HG02852 (cell line): ENCODE measurements around the gene CCDC170.
"Not testable (repeated sequence)": the region's sequence is repeated elsewhere in the genome, so short reads cannot be mapped to it uniquely, and the experiment has no call there.

ENCODE experiments used
- ATAC-seq: cut with Tn5 transposase; IDR thresholded peaks from one replicate; pipeline ENCODE4 v1.9.1; 2021; ENCODE audit warnings: mild to moderate bottlenecking, moderate library complexity; ENCODE audit not compliant: unreplicated experiment

The CCDC170 gene

DNA sequence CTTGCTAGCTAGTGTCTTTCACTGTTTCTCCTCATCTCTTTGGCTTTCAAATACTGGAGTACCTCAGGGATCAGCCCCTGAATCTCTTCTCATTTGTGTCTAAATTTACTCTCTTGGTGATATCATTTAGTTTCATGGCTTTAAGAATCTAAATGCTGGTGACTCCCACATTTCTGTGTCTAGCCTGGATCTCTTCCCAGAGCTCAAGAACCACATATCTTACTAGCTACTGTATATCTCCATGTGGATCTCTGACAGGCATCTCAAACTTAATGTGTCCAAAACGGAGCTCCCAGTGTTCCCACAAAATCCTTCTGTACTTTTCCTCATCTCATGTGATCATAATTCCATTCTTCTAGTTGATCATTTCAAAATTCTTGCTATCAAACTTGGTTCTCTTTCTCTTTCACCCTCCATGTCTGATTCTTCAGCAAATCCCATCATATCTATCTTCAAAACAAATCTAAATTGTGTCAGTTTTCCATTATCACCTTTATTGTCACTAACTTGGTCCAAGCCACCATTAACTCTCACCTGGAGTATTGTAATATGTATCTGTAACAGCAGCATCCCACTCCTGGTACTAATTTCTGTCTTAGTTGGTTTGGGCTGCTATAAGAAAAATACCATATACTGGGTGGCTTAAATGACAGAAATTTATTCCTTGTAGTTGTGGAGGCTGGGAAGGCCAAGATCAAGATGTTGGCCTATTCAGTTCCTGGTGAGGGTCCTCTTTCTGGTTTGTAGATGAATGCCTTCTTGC lies 45.9 kb downstream of the CCDC170 start:
- no peak for ATAC-seq

DNA sequence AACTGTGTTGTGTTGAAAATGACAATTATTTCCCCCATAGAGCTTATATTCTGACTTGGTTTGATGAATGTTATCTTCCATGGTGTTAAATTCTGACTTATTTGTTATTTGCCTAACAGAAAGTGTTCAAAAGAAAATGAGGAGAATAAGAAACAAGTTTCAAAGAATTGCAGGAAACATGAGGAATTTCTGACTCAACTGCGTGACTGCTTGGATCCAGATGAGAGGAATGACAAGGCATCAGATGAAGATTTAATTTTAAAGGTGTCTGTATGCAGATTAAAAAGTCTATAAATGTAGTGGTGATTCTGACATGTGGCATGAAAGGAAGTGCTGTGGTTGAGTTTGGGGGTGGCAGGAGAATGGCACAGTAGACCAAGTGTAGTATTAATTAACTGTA lies 50.6 kb downstream of the CCDC170 start:
- no peak for ATAC-seq

DNA sequence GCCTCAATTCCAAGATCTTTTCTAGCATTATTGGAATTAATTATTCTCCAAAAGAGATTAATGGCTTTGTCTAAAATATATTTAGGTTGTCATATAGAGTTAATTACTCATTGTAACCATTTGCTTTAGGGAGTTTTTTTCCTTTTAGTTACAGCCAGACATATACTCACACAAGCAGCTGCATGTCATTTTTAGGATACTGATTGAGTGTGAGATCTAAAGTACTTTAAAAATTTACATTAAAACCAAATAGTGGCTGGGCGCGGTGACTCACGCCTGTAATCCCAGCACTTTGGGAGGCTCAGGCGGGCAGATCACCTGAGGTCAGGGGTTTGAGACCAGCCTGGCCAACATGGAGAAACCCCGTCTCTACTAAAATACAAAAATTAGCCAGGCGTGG lies 51.1 kb downstream of the CCDC170 start:
- not testable (repeated sequence) for ATAC-seq

DNA sequence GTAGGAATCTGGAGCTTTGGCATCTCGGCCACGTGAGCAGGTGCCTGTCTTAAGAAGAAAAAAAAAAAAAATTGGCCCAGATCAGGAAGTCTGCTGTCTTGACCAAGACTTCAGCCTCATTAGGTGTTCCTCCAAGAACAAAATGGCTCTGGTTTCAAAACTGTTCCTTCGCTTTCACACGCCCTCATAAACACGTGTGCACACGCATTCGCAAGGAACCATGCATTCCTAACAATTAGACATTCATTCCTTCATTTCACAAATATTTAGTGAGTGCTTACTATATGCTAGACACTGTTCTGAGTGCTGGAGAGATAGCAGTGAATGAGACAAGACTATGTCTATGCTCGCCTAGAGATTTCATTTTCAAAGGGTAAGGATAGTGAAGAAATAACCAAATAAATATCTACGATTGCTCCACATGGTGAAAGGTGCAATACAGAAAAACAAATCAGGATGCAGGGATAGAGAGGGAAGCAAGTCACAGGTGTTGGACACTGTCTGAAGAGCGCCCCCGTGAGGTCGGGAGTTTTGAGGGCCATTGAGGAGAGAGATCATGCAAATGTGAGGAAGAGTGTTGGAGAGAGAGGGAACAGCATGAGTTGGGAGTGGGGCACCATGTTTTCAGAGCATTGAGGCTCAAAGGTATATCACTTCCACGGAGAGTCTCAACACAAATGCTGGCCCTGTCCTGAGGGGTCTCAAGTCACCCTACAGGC lies 53.3 kb downstream of the CCDC170 start:
- no peak for ATAC-seq

DNA sequence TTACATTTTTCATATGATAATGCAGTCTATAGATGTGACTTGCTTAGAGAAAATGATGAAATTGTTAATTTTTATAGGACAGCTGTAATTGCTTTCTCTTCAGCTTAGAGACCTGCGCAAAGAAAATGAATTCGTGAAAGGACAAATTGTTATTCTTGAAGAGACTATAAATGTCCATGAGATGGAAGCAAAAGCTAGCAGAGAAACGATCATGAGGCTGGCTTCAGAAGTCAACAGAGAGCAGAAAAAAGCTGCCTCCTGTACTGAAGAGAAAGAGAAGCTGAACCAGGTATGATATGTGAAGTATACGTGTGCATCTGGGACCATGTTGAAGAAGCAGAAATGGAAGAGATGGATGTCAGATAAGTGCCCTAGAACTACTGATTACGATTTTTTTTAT lies 54.4 kb downstream of the CCDC170 start:
- no peak for ATAC-seq

DNA sequence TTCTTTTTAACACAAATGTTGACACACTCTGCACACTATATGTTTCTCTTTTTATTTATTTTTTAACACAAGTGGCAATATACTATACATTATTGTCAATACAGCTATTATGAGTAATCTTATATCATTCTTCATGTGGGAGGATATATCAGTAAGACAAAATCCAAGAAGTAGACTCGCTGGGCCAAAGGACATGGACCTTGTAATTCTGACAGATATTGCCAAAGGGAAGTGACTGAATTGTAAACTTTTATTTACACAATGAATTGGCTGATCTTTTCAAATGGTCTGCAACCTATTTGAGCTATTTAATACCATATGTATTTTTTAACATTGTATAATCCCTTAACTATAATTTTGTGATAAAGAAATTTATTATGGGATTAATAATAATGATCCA lies 56.0 kb downstream of the CCDC170 start:
- ATAC-seq = no peak

DNA sequence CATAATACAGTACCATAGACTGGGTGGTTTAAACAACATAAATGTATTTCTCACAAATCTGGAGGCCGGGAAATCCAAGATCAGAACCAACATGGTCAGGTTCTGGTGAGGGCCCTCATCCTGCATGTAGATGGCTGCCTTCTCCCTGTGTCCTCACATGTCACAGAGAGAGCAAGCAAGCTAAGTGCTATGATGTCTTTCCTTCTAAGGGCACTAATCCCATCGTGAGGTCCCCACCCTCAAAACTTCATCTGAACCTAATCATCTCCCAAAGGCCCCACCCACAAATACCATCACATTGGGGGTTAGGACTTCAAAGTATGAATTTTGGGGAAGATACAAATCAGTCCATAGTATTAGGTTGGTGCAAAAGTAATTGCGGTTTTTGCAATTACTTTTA lies 56.8 kb downstream of the CCDC170 start:
- ATAC-seq = no peak

DNA sequence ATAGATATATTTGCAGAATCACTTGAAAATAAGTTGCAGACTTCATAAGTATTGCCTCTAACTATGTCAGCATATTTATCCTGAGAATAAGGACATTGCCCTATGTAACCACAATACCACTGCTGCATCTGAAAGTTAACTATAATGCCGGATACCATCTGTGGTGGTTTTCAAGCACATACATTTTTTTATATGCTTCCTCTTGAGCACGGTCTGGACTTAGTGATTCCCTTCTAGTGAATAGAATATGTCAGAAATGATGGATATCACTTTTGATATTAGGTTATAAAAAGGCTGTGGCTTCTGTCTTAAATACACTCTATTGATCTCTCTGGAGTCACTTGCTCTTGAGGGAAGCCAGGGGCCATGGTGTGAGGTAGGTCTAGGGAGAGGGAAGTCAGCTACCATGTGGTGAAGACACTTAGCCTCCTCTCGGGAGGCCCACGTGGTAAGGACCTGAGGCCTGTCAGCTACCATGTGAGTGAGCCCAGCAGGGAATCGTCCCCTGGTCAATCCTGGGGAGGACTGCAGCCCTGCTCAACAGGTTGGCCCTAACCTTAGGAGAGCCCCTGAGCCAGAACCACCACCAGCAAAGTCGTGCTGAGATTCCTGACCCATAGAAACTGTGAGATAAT lies 57.5 kb downstream of the CCDC170 start:
- no peak for ATAC-seq

DNA sequence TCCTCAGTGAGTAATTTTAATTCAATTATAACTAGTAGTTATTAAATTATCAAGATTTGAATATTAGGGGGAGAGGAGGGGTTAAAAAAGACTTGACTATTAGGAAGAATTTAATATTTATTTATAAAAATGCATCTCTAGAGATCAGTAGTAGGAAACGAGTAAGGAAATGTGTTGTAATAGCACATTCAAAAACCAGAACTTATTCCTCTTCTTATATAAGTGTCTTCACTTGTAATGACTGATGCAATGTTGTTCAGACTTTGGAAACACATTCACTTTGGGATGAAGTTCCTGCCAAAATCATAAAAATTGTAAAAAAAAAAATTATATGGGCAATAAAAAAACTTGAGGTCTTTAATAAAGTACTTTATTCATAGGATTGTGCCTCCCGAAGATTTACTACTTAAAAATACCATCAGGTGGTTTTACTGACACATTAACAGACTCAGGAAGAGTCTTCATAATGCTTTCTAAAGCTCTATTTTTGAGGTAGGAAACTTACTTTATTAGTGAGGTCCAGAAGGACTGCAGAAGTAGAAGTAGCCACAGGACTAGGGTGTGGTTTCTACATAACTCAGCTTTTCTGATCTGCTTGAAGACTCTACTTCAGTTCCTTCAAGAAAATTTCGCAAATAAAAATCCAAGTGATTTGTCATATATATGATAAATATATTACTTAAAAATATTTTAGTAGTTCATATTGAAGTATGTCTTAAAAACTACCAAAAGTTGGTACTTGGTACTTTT lies 59.8 kb downstream of the CCDC170 start:
- ATAC-seq = no peak

DNA sequence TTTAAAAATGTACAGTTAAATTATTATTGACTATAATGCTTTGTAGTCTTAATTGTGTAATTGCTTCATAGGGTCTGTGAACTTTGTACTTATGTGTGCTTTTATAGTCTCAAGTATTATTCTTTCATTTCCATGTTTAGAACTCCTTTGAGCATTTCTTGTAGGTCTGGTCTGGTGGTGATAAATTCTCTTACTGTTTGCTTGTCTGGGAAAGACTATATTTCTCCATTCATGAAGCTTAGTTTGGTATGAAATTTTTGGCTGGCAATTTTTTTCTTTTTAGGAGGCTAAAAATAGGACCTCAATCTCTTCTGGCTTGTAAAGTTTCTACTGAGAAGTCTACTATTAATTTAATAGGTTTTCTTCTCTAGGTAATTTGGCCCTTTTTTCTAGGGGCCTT lies 67.4 kb downstream of the CCDC170 start:
- ATAC-seq = no peak

DNA sequence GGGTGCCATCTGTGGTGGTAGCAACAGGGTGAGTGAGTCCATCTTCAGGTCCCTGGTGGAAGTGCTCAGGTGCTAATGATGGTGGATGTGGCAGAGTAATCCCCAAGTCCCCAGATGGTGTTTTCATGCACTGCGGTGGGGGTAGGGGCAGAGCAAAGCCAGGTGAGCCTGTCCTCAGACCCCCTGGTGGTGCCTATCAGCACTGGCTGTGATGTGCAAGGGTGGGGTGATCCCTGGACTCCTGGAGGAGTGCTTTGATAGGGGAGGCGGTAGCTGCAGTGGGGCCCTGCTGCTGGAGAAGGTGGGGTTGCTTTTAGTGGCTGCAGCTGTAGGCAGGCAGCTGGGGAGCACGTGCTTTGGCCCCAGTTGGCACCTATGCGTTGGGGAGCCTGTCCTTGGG lies 70.8 kb downstream of the CCDC170 start:
- ATAC-seq = no peak

DNA sequence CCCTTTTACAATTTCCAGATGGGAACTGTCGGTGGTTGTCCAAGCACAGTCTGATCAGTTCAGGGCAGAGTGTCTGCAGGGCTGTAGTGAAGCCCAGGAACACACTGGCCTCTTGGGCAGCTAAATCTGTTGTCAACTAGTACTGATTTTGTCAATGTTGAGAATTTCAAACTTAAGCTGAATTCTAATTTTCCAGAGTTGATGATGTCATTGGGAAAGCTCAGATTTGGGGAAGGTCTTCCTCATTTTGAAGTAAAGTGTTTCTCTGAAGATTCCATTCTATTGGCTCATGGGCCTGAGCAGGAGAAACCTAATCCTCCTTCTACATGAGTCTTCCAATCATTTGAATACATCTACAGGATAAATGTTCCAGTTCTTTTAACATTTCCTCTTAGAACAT lies 72.1 kb downstream of the CCDC170 start:
- no peak for ATAC-seq

DNA sequence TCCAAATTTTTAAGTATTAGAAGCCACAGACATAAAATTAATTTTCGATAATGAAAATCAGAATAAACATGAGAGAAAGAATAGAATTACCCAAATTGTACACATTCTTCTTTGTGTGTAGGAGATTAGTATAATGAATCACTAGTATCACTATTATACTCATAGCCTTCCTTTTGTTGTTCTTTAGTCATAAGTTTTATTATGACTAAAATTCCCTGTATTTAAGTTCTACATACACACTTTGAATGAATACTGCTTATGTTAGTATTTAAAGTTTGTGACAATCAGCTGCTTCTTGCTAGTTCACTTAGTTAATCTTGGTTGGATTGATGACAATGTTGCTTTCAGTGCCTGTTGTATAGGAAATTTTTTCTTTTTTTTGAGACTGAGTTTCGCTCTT lies 72.7 kb downstream of the CCDC170 start:
- no peak for ATAC-seq

DNA sequence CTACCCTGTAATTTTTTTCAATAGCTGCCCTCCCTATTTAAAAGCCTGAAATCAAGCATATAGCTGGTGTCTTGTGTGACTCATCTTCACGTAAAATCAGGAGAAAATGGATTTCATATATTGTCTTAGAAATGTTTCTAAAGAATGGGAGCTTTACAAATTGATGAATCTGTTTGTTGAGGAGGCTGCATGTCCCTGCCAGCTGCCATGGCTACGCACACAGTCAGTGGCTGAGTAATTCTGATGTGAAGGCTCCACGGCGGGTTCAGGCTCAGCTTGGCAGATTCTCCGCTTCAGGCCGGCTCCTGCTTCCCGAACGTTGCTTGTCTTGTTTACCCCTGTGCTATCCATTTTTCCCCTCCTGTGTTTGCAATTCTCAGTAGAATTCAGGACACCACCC lies 82.8 kb downstream of the CCDC170 start:
- ATAC-seq = no peak

DNA sequence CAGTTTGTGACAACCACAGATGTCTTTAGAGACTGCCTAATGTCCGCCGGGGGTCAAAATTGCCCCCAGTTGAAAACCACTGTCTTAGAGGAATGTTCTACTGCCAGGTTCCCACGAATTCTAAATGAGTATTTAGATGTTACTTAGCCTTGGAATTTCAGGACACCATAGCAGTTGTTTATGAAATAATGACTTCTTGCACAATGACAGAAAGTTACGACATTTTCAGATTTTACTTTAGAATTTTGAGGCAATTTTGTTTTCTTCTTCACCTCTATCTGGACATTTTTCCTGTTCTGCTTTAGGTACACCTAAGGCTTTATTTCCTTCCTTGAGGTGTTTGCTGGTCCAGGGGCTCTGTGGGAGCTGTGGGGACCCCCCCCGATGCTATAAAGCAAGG lies 83.4 kb downstream of the CCDC170 start:
- no peak for ATAC-seq

DNA sequence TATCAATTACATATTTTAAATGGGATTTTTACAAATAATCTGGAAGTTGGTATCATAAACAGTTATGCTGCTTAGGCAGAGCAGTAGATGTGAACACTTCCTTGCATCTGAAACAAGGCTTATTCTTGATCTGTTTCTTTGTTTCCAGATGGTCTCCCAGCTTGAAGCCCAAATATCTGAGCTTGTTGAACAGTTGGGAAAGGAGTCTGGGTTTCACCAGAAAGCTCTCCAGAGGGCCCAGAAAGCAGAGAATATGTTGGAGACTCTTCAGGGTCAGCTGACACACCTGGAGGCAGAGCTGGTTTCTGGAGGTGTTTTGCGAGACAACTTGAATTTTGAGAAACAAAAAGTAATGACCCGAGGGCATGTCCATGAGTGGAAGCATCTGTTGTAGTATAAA lies 91.9 kb downstream of the CCDC170 start:
- no peak for ATAC-seq

DNA sequence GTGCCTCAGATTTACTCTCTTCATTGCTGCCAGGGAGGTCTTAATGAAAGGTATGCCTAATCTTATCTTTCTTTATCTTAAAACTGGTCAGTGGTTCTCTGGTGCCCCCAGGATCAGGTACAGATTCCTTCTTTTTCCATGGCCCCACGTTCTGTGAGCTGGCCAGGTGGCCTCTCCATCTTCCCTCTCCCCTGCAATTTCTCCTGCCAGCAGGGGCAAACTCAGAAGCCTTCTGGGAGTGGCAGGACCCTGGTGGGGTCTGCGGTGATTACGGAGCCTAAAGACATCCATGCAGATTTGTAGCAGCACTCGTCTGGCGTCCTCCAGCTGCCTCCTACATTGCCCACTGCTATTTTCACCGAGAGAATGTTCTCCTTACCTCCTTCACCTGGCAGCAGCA lies 95.8 kb downstream of the CCDC170 start:
- ATAC-seq = no peak

DNA sequence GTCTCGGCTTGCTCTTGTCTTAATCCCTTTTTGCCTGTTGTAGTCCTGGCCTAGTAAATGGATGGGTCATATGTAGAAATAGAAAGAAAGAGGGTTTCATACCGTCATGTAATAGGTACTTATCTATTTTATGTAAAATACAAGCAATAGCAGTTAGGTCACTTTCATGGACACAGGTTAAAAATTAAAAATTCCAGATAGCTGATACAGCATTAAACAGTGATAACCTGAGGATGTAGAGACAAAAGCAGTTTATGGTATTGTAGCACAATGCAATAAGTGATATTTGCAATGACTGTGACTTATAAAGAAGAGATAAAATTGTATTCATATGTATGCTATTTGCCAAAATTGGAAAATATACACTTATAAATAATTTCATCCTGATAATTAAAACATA lies 96.9 kb downstream of the CCDC170 start:
- ATAC-seq = no peak

DNA sequence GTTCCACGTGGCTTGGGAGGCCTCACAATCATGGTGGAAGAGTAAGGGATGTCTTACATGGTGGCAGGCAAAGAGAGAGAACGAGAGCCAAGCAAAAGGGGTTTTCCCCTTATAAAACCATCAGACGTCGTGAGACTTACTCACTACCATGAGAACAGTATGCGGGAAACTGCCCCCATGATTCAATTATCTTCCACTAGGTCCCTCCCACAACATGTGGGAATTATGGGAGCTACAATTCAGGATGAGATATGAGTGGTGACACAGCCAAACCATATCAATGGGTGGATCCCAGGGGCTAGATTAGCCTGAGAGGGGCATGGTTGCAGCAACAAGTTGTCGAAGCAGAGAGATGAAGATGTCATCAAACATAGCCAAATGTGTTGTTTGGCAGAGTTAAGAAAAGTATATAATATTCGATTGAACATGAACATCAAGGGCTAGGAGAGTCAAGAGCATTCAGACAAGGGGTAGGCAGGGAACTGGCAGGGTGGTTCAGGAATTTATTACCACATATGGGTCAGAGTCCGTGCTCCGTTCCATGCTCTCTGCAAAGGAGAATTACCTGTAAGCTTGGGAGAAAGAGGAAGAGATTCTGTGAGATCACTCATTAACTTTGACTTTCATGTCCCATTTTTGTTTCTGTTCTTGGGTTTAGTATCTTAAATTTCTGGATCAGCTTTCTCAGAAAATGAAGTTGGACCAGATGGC lies 98.8 kb downstream of the CCDC170 start:
- no peak for ATAC-seq

DNA sequence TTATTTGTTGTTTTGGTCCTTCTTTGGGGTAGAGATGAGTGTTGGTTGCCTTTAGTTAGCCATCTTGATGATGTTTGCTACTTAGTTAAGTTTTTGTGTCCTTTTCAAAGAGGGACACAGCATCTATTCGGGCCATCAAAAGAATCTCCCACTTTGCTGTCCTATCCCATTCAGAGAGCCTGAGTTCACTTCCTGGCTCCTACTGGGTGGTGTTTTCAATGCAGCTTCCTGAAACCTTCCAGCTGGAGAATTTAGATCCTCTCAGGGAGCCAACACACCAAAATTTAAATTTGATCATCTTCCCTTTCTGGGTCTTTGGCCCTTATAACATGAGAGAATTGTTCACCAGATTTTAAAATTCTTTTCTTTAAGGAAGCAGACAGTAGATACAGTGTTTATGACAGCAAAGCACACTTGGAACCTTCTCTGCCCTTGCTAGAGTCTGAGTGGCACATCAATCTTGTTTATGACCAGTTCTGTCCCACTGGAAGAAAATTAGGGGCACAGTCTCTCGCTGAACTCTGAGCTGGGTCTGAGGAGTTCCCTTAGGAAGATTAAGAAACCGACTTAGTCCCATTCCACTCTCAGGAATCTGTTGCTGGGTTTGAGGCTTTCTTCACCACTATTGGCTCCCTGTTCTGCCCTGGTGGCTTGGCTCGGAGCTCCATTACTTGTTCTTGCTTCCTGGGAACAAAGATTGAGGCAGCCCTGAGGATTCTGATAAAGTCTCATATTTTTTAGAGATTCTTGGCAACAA lies 115.5 kb downstream of the CCDC170 start:
- ATAC-seq = no peak
